ENCODE measurements around the gene LEO1. TPM values are rescaled to one million over a fixed set of nuclear protein-coding genes. Genes with fewer than 3 reads are reported as not detected.

The LEO1 gene
- total and polyA plus RNA-seq, 12 donors = 6.6 to 44.6 (median 15.0) TPM

GRCh38 chr15:51939216-51939615, 32.4 kb downstream of the LEO1 start:
- H3K27me3 ChIP-seq = no peaks in the 10 kb centered on the region
- H3K27ac ChIP-seq = no peak overlapping the region
- intact Hi-C loops (cut with DNase I) = no loop called here
- no peaks in the 10 kb centered on the region for H3K4me1 ChIP-seq (replicated peaks in 1 of 2)
- no peak overlapping the region for H3K4me3 ChIP-seq
- no peaks in the 10 kb centered on the region for H3K36me3 ChIP-seq (replicated peaks in 1 of 2)
- no peaks in the 10 kb centered on the region for H3K9me3 ChIP-seq (replicated peaks in 1 of 3)
- DNase-seq = no peak
- TF ChIP-seq CTCF (IDR thresholded peaks at IDR 0.05) (no peak), POLR2A (IDR thresholded peaks at IDR 0.05) (no peak)

GRCh38 chr15:51938286-51938685, 33.3 kb downstream of the LEO1 start:
- TF ChIP-seq POLR2A (IDR thresholded peaks at IDR 0.05) = no peak
- no peak for TF ChIP-seq CTCF (IDR thresholded peaks at IDR 0.05)
- no peaks in the 10 kb centered on the region for H3K4me1 ChIP-seq (replicated peaks in 1 of 2)
- intact Hi-C loops (cut with DNase I) = no loop called here
- no peaks in the 10 kb centered on the region for H3K27me3 ChIP-seq
- H3K9me3 ChIP-seq (replicated peaks in 1 of 3) = no peaks in the 10 kb centered on the region
- 74 to 81% (median 80%) methylated on average over 3 of the region's 3 CpGs for WGBS, 4 donors
- no peak overlapping the region for H3K4me3 ChIP-seq
- DNase-seq = no peak
- no peak overlapping the region for H3K27ac ChIP-seq
- no peaks in the 10 kb centered on the region for H3K36me3 ChIP-seq (replicated peaks in 1 of 2)

GRCh38 chr15:51936105-51936478, 35.5 kb downstream of the LEO1 start:
- Histone ChIP-seq H3K27ac (no peak overlapping the region), H3K36me3 (replicated peaks in 1 of 2) (no peaks in the 10 kb centered on the region), H3K4me3 (no peak overlapping the region), H3K9me3 (replicated peaks in 1 of 3) (no peaks in the 10 kb centered on the region), H3K4me1 (replicated peaks in 1 of 2) (no peaks in the 10 kb centered on the region), H3K27me3 (no peaks in the 10 kb centered on the region)
- TF ChIP-seq CTCF (IDR thresholded peaks at IDR 0.05) = no peak
- TF ChIP-seq POLR2A (IDR thresholded peaks at IDR 0.05) = no peak
- no peak for DNase-seq
- intact Hi-C loops (cut with DNase I) = no loop called here
- WGBS, 4 donors = 88 to 97% (median 91%) methylated on average over 2 of the region's 2 CpGs

- H3K36me3 ChIP-seq (replicated peaks in 1 of 2) = no peaks in the 10 kb centered on the region
- no peaks in the 10 kb centered on the region for H3K9me3 ChIP-seq (replicated peaks in 1 of 3)
- no peaks in the 10 kb centered on the region for H3K27me3 ChIP-seq
- no peak overlapping the region for H3K4me3 ChIP-seq
- intact Hi-C loops (cut with DNase I) = no loop called here
- TF ChIP-seq CTCF (IDR thresholded peaks at IDR 0.05) (no peak), POLR2A (IDR thresholded peaks at IDR 0.05) (no peak)
- no peak for DNase-seq
- H3K4me1 ChIP-seq (replicated peaks in 1 of 2) = no peaks in the 10 kb centered on the region
- H3K27ac ChIP-seq = no peak overlapping the region
- 85 to 90% (median 88%) methylated on average over 5 of the region's 5 CpGs for WGBS, 4 donors
Measured at GRCh38 chr15:51935466-51936104, 36.0 kb downstream of the LEO1 start.

Measured in adrenal gland (tissue), 12 donors.